Epithelial cell of proximal tubule (primary cell): ENCODE results near the gene STRBP. TPM values are rescaled to one million over a fixed set of nuclear protein-coding genes. Genes with fewer than 3 reads are reported as not detected.

ENCODE experiments used
- DNase-seq: peaks from one replicate; pipeline ENCODE4 v3.0.0-alpha.2; 2011; ENCODE audit warnings: low read depth
- H3K4me3 ChIP-seq: 2 replicates; pipeline ENCODE4 v1.5.1; 2011; ENCODE audit warnings: low read depth, mild to moderate bottlenecking, low read length
- CTCF ChIP-seq: conservative IDR thresholded peaks from 2 replicates; pipeline ENCODE4 v1.5.1; 2012; ENCODE audit warnings: low read depth, mild to moderate bottlenecking, low read length
- total RNA-seq: library from RNA; depleted of rRNA; stranded (reverse); fragments of >200 nt; gene quantifications from 2 replicates; pipeline ENCODE4 v1.2.3, GENCODE V29; 2015

Gene STRBP
- total RNA-seq, 1 donor from 2014 or later = 18.2 TPM

DNA sequence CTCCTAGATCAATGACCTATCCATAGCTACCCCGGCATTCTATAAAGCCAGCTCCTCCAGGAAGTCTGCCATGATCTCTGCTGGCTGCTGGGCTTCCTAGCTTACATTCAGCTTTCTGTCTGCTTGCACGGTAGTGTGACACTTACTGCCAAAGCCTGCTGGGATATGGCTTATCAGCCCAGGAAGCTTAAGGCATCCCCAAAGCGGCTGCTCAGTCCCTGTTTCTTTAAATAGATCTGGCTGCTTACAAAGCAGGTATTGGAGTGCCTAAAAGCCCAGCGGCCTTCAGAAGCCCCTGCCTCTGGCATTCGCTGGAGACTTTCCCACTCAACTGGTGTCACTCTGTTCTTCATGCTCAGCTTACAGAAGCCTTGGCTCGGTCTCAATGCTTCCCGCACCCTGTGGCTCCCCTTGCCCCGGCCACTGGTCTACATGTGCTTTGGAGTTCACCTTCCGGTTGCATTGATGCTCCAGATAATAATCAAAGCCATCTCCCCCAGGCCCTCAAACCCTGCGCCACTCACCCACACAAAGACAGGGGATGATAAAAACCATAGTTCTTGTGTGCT lies 31.3 kb upstream of the STRBP start:
- no peak for DNase-seq
- TF ChIP-seq CTCF = no peak
- H3K4me3 ChIP-seq = no peak overlapping the region

GRCh38 chr9:123296174-123296573 lies 27.8 kb upstream of the STRBP start:
- no peak for DNase-seq
- no peak for TF ChIP-seq CTCF

DNA sequence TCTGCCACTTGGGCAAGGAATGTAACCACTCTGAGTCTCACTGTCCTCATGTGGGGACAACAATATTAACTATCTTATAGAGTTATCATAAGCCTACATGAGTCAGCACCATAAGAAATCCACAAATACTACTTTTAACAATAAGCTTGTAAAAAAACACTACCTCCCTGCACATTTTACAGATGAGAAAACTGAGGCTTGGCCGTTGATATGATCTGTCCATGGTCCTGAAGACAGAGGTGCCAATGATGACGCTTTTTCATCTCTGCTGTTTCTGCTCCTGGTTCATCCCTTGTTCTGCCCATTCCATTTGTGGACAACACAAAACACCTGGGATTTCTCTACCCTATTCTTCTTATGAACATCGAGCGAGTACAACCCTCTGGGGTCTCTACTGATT lies 23.4 kb upstream of the STRBP start:
- TF ChIP-seq CTCF = no peak
- no peak for DNase-seq
- no peak overlapping the region for H3K4me3 ChIP-seq

More at GRCh38 chr9:123296174-123296573, 27.8 kb upstream of the STRBP start:
- H3K4me3 ChIP-seq = no peak overlapping the region

DNA sequence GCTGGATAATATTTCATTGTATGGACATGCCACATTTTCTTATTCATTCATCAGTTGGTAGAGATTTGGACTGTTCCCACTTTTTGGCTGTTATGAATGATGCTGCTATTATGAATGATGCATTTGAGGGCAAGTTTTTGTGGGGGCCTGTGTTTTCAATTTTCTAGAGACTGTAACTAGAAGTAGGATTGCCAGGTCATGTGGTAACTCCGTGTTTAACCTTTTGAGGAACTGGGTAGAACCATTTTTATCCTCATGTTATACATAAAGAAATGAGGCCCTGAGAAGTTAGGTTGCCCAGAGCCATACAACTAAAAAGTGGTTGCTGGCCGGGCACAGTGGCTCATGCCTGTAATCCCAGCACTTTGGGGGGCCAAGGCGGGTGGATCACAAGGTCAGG lies 22.4 kb upstream of the STRBP start:
- TF ChIP-seq CTCF = no peak
- no peak overlapping the region for H3K4me3 ChIP-seq
- DNase-seq = no peak

DNA sequence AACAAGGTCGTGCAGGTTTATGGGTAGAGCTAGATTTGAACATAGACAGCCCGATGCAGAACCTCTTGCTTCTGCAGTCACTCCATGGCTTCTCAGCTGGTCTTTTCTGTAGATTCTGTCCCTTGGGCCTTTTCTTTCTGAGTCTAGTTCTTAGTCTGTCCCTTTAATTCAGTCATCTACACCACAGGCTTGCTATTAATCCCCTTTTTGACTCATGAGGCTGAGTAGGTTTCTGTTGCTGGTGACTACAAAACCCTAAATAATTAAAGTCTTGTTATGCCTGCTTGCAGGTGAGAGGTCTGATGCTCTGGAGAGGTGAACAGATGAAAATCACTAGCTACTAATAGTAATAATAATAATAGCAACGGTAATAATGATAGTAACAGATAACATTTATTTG lies 19.3 kb upstream of the STRBP start:
- H3K4me3 ChIP-seq = no peak overlapping the region
- TF ChIP-seq CTCF = no peak
- DNase-seq = no peak

GRCh38 chr9:123286324-123286723 lies 17.9 kb upstream of the STRBP start:
- no peak for TF ChIP-seq CTCF
- no peak for DNase-seq
- H3K4me3 ChIP-seq = no peak overlapping the region

DNA sequence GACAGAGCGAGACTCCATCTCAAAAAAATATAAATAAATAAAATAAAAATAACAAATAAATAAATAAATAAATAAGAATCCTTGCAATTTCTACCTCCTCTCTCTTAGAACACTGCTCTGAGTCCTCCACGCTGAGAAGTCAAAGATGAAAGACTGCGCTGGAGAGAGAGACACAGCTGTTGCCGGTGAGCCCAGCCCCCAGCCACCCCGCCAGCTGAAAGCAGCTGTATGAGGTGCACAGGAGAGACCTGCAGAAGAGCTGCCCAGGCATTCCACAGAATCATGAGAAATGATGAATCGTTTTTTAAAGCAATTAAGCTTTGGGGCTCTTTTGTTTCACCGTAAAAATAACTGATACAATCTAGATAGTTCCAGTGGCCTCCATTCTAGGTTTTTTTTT lies 16.3 kb upstream of the STRBP start:
- TF ChIP-seq CTCF = no peak
- H3K4me3 ChIP-seq = no peak overlapping the region
- no peak for DNase-seq
